Activated CD4-positive, alpha-beta memory T cell treated with anti-CD3 and anti-CD28 coated beads for 36 hours (primary cell): ENCODE results near the gene FKBP11. TPM values are rescaled to one million over a fixed set of nuclear protein-coding genes. Genes with fewer than 3 reads are reported as not detected.
"Not testable (repeated sequence)": the region's sequence is repeated elsewhere in the genome, so short reads cannot be mapped to it uniquely, and the experiment has no call there.

Experiments
- CTCF ChIA-PET: fragments of 350-600 bp; sonication (Branson Sonifier 250); formaldehyde crosslinking; loops from one replicate; lab custom pipeline; 2021; ENCODE audit warnings: antibody characterized with exemption, inconsistent platforms; lab: Charles Lee
- POLR2A ChIA-PET: fragments of 350-600 bp; sonication (Branson Sonifier 250); formaldehyde crosslinking; loops from one replicate; lab custom pipeline; 2021; ENCODE audit warnings: antibody characterized with exemption; lab: Charles Lee
- DNase-seq: peaks from one replicate; pipeline ENCODE4 v3.0.0-alpha.2; 2020
- H3K27ac Mint-ChIP-seq: one replicate; pipeline ENCODE4 v1.8.0; 2021; ENCODE audit warnings: mixed read lengths
- H3K27me3 Mint-ChIP-seq: one replicate; pipeline ENCODE4 v1.8.0; 2021; ENCODE audit warnings: mixed read lengths
- H3K36me3 Mint-ChIP-seq: one replicate; pipeline ENCODE4 v1.8.0; 2021; ENCODE audit warnings: mixed read lengths
- H3K4me1 Mint-ChIP-seq: one replicate; pipeline ENCODE4 v1.8.0; 2021; ENCODE audit warnings: low read depth, mixed read lengths
- H3K4me3 Mint-ChIP-seq: one replicate; pipeline ENCODE4 v1.8.0; 2021; ENCODE audit warnings: mild to moderate bottlenecking, mixed read lengths
- H3K9me3 Mint-ChIP-seq: one replicate; pipeline ENCODE4 v1.8.0; 2021; ENCODE audit warnings: mixed read lengths
- intact Hi-C: fragments of 100-400 bp; cut with micrococcal nuclease; formaldehyde crosslinking; loops from one replicate; pipeline ENCODE4 v1.15.1; 2023
- total RNA-seq, 2 experiments: library from RNA; stranded (reverse); gene quantifications; one replicate each; pipeline ENCODE4 v1.2.3, GENCODE V29; 2021

Gene FKBP11
- total RNA-seq, 2 experiments from 2014 or later: 82.0 to 89.0 TPM

- H3K27ac Mint-ChIP-seq: no peak overlapping the region
- no peak for DNase-seq
- H3K4me3 Mint-ChIP-seq: no peak overlapping the region
- H3K9me3 Mint-ChIP-seq: no peaks in the 10 kb centered on the region
- peaks cover 21% of the 10 kb centered on the region for H3K27me3 Mint-ChIP-seq
- intact Hi-C loops: no loop called here
- CTCF ChIA-PET: interaction anchor here (1.1 to 2.2 kb wide), 3 partner anchors 9 to 106 kb away, joined by 4 to 9 read pairs (median 7); no protein-coding TSS in a partner anchor
- no peaks in the 10 kb centered on the region for H3K36me3 Mint-ChIP-seq
- POLR2A ChIA-PET: no interaction called here
- peaks cover 4% of the 10 kb centered on the region for H3K4me1 Mint-ChIP-seq
Observed at GRCh38 chr12:48881686-48882314, 43.5 kb downstream of the FKBP11 start.

GRCh38 chr12:48880647-48881046 lies 44.6 kb downstream of the FKBP11 start:
- H3K4me3 Mint-ChIP-seq: no peak overlapping the region
- H3K4me1 Mint-ChIP-seq: peaks cover 4% of the 10 kb centered on the region
- no peaks in the 10 kb centered on the region for H3K9me3 Mint-ChIP-seq
- CTCF ChIA-PET: interaction anchor here (1.1 to 2.2 kb wide), 3 partner anchors 10 to 107 kb away, joined by 4 to 7 read pairs (median 4); no protein-coding TSS in a partner anchor
- peaks cover 21% of the 10 kb centered on the region for H3K27me3 Mint-ChIP-seq
- no peak overlapping the region for H3K27ac Mint-ChIP-seq
- no peak for DNase-seq
- POLR2A ChIA-PET: no interaction called here
- no peaks in the 10 kb centered on the region for H3K36me3 Mint-ChIP-seq
- intact Hi-C loops: no loop called here

GRCh38 chr12:48878548-48878947 lies 46.7 kb downstream of the FKBP11 start:
- Mint-ChIP-seq H3K4me3 (no peak overlapping the region), H3K36me3 (no peaks in the 10 kb centered on the region), H3K27ac (no peak overlapping the region), H3K9me3 (no peaks in the 10 kb centered on the region), H3K27me3 (peaks cover 21% of the 10 kb centered on the region), H3K4me1 (peaks cover 4% of the 10 kb centered on the region)
- POLR2A ChIA-PET: no interaction called here
- no peak for DNase-seq
- CTCF ChIA-PET: interaction anchor here (1.3 to 1.5 kb wide), 2 partner anchors 13 to 26 kb away, joined by 3 to 5 read pairs; partner anchors contain the start of gene DDX23
- intact Hi-C loops: no loop called here

- POLR2A ChIA-PET: no interaction called here
- Mint-ChIP-seq H3K27ac (no peak overlapping the region), H3K4me1 (no peaks in the 10 kb centered on the region), H3K4me3 (no peak overlapping the region), H3K36me3 (no peaks in the 10 kb centered on the region), H3K9me3 (no peaks in the 10 kb centered on the region), H3K27me3 (peaks cover 12% of the 10 kb centered on the region)
- intact Hi-C loops: no loop called here
- DNase-seq: no peak
- CTCF ChIA-PET: interaction anchor here (0.6 kb wide), 1 partner anchor 15 kb away, joined by 5 read pairs; no protein-coding TSS in a partner anchor
Observed at GRCh38 chr12:48875944-48876515, 49.3 kb downstream of the FKBP11 start.

- intact Hi-C loops, H3K27ac Mint-ChIP-seq, H3K4me1 Mint-ChIP-seq, H3K4me3 Mint-ChIP-seq, DNase-seq, H3K9me3 Mint-ChIP-seq, H3K27me3 Mint-ChIP-seq, H3K36me3 Mint-ChIP-seq, POLR2A ChIA-PET: not testable (repeated sequence)
- CTCF ChIA-PET: interaction anchor here (0.6 to 2.4 kb wide), 4 partner anchors 16 to 79 kb away, joined by 3 to 11 read pairs (median 4); partner anchors contain the start of gene DDX23
Observed at GRCh38 chr12:48873534-48873933, 51.8 kb downstream of the FKBP11 start.

- H3K9me3 Mint-ChIP-seq: no peaks in the 10 kb centered on the region
- no peak overlapping the region for H3K27ac Mint-ChIP-seq
- intact Hi-C loops: no loop called here
- no peak for DNase-seq
- ChIA-PET POLR2A (no interaction called here), CTCF (interaction anchor here (0.6 to 2.4 kb wide), 5 partner anchors 16 to 1072 kb away, joined by 3 to 11 read pairs (median 4); partner anchors contain the start of gene DDX23)
- H3K4me1 Mint-ChIP-seq: no peaks in the 10 kb centered on the region
- no peak overlapping the region for H3K4me3 Mint-ChIP-seq
- no peaks in the 10 kb centered on the region for H3K36me3 Mint-ChIP-seq
- no peaks in the 10 kb centered on the region for H3K27me3 Mint-ChIP-seq
Observed at GRCh38 chr12:48873096-48873495, 52.2 kb downstream of the FKBP11 start.

Other genes starting within 250 kb of the FKBP11 start
- 10 to 100 TPM; 45.7 to 48.4 TPM for gene KANSL2, start 243.3 kb downstream of the FKBP11 start, total RNA-seq
- gene CCNT1, start 208.8 kb downstream of the FKBP11 start, total RNA-seq: 10 to 100 TPM; 66.2 to 73.3 TPM
- gene ADCY6, start 136.4 kb downstream of the FKBP11 start, total RNA-seq: under 1 TPM; 0.15 to 0.21 TPM
- 10 to 100 TPM; 18.3 to 19.0 TPM for gene CACNB3, start 107.0 kb downstream of the FKBP11 start, total RNA-seq
- 100 to 1,000 TPM; 119 to 121 TPM for gene DDX23, start 73.3 kb downstream of the FKBP11 start, total RNA-seq
- 1 to 10 TPM; 2.4 to 3.5 TPM for gene RND1, start 59.6 kb downstream of the FKBP11 start, total RNA-seq
- 100 to 1,000 TPM; 110 to 121 TPM for gene ARF3, start 32.0 kb upstream of the FKBP11 start, total RNA-seq
- under 1 TPM; 0.10 to 0.21 TPM for gene WNT10B, start 46.2 kb upstream of the FKBP11 start, total RNA-seq
- not detected for gene WNT1, start 52.8 kb upstream of the FKBP11 start, total RNA-seq
- under 1 TPM; 0.22 to 0.26 TPM for gene DDN, start 73.9 kb upstream of the FKBP11 start, total RNA-seq
- 10 to 100 TPM; 52.0 to 55.8 TPM for gene PRKAG1, start 93.3 kb upstream of the FKBP11 start, total RNA-seq
- gene KMT2D, start 135.3 kb upstream of the FKBP11 start, total RNA-seq: 10 to 100 TPM; 47.9 to 49.0 TPM
- 10 to 100 TPM; 15.6 to 16.1 TPM for gene RHEBL1, start 144.5 kb upstream of the FKBP11 start, total RNA-seq
- gene DHH, start 169.3 kb upstream of the FKBP11 start, total RNA-seq: not detected
- gene LMBR1L, start 185.4 kb upstream of the FKBP11 start, total RNA-seq: 10 to 100 TPM; 55.0 to 59.1 TPM
- gene TUBA1B, start 205.9 kb upstream of the FKBP11 start, total RNA-seq: 1,000 to 10,000 TPM; 2,573 to 2,575 TPM